OCI-M2 (cell line): ENCODE data around the gene BDKRB2.

Source experiments
- DNase-seq: peaks from one replicate; lab custom pipeline; 2025; ENCODE audit not compliant: unreplicated experiment; lab: John Stamatoyannopoulos, UW

BDKRB2 gene

DNA sequence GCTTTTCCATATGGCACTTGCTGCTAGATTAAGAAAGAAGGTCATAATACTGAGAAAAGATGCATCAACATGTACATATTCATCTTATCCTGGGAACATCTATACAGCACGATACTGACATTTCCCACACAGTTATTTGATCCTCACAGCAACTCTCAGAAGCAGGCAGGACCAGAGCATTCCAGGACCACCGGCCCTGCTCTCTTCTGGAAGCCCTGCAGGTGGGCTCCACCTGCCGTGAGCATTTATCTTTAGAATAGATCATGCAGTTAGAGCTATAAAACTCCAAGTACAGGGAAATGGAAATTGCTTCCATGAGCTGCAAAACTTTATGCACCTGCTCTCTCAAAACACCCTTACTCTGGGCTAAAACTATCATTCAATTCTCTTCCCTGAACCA lies 45.8 kb downstream of the BDKRB2 start:
- DNase-seq: no peak

DNA sequence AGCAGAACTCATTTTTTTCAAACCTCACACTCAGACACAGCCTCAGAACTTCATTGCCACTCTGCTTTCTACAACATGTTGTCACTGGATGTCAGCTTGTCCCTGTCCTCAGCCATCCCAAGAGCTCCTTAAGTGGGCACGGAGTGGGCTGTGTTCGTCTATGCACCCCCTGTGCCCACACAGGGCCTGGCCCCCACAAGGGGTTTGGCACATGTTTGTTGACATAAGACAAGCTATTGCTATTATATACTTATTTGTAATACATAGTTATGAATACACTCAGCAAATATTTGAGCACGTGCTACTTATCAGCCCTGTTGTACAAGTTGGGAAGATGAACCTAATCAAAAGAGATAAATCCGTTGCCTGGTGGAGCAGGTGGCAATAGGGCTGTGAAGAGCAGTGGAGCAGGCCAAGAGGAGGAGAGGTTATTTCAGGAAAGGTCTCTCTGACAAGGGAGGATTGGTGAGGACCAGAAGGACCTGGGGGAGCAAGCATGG lies 47.1 kb downstream of the BDKRB2 start:
- no peak for DNase-seq

DNA sequence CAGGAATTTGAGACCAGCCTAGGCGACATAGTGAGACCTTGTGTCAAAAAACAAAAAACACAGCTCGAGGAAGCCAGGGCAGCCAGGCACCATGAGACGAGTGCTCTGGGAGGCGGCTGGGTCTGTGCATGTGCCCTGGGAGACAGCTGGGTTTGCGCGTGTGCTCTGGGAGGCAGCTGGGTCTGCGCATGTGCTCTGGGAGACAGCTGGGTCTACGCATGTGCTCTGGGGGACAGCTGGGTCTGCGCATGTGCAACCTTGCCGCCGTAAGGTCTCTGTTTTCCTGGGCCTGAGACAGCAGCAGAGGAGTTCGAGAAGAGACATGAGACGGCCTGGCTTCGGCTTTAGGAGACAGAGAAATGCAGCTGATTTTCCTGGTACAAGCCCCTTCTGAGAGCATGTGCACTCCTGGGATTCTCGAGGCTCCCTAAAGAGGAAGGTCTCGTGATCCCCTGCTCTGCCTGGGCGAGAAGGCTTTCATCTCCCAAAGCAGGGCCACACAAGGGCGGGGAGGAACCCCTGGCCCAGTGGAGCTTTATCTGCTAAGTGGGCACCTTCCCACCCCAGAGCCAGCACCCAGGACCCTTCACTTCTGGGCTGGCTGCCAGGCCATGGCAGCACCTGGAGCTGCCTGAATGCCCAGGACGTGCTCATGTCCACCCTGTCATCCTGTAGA lies 47.8 kb downstream of the BDKRB2 start:
- DNase-seq: no peak

DNA sequence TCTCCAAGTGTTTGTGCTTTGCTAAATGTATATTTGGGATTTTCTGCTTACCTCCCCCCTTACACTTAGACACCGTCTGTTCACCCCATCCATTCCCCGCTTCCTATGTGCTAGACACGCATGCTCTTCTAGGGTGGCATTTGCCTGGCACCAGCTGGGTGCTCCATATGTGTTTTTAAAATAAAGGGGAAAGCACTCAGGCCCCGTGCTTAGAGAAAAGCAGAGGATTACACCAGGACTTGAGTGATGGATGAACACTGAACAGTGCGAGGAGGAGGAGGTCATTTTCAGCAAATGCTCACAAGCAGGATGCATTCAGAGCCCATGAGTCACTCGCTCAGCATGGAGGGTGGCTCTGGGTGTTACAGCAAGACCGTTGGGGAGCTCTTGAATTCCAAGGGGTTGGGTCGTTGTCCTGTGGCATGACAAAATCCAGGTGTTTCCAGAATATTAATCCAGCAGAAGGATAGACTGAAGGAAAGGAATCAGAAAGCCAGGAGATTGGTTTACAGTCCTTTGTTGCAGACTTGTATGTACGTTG lies 48.4 kb downstream of the BDKRB2 start:
- no peak for DNase-seq

DNA sequence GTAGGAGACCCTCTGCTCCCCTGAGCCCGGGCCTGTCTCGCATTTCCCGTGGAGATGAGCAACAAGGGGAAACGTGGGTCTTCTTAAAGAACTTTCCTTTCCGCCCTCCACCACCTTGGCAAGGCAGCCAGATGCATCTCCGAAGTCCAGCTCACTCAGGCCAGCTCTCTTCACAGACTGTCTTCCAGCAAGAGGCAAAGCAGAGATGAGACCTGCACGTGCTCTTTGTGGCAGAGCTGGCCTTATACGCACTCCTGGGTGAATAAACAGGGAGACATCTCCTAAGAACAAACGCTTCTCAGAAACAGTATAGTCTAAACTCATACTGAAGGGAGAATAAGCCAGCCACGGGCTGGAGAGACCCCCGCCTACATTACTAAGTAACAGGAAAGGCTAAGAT lies 50.0 kb downstream of the BDKRB2 start:
- no peak for DNase-seq

DNA sequence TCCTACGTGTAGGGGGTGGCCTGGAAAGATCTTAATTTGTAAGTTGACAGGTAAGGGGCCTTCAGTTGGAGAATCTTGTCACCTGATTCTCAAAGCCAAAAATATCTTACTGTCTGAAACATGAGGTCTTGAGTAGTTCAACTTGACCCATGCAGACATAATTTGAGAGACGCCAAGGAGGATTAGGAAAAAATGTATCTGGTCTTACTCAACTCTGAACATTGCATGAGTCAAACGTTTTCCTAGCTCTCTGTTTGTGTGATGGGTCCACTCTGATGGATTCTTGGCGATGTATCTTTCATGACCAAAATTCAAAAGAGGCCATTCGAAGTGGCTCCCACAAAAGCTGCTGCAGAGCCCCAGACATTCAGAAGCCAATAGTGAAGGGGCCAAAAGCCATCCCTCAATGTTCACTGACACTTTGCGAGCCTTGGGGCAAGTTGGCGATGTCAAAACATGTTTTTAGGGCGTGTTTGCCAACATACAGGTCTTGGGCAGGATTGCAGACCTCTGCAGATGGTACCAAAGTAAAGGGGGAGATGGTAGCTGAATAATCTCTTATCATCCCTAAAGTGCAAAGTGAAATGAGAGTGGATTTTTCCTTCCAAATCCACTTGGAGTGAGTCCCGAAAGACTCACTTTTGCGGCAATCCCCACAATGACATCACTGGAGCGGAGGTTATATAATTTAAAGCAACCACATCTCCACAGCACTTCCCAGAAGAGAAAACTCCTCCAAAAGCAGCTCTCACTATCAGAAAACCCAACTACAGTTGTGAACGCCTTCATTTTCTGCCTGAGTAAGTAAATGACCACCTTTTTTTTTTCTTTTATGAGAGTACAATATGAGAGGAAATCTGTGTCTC lies 51.1 kb downstream of the BDKRB2 start, which contains the start of gene BDKRB1:
BDKRB1 (plus strand) TSS at position 710 of the 866 bp plus-strand sequence. CDS start 7,473 bp downstream, outside the sequence.
- DNase-seq: no peak

DNA sequence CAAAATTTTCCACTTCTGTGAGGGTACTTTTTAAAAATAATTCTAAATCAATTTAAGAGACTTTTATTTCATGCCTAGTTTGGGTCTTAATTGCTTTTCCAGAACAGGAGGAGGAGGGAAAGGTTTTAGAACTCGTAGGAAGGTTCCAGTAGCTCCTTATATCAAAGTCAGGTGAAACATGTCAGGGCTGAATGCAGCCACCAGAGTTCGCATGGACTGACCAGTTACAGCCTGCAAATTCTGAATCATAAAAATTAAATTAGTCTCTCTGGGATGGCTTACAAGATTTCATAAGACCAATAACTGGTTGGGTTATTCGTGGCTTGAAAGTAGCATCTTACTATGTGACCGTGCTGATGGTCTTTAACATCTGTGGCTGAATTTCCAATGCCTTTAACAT lies 51.8 kb downstream of the BDKRB2 start:
- DNase-seq: no peak

DNA sequence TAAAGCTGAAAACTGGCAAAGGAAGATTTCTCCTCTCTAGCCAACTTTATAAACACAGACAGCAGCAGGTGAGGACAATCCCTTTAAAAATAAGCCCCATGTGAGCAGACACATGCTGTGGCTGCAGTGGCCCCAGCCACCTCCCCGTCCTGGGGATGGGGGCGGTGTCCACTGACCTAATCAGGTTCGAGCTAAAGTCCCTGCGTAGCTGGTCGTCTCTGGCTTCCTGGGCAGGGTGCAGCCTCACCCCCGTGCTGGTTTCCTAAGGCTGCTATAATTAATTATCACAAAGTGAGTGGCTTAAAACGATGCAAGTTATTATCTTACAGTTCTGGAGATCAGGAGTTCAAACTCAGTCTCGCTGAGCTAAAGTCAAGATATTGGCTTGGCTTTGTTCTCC lies 52.4 kb downstream of the BDKRB2 start:
- no peak for DNase-seq

DNA sequence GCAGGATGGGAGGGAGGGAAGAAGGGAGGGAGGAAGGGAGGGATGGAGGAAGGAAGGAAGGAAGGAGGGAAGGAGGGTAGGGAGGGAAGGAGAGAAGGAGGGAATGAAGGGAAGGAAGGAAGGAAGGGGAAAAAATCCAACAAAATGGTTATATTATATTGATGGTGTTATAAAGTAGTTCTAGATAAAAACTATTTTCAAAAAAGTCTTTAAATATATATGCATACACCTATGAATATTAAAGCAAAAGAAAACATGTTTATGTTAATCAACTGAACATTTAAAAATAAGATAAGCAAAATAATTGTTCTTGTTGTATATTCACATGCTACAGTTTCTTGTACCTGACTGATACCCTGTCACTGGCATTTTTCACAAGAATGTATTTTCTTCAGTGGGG lies 53.3 kb downstream of the BDKRB2 start:
- no peak for DNase-seq

DNA sequence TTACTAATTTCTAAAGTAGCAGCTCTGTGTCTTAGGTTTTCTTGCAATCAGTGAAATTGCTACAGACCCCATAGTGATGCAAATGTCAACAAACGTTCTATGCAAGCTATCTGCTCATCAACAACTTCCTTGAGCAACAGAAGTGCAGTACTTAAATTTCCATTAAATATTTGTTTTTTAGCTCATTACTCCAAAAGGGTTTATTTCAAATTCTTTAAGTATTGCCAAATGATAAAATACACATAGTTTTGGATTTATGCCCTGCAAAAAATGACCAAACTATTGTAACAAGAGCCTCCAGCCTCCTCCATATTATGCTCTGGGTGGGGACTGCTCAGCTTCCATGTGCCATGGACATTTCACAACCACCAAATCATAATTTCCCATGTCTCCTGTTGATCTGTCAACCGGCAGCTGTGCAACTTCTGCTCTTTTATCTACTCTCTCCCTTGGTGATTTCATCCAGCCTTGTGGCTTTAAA lies 55.7 kb downstream of the BDKRB2 start:
- DNase-seq: no peak

DNA sequence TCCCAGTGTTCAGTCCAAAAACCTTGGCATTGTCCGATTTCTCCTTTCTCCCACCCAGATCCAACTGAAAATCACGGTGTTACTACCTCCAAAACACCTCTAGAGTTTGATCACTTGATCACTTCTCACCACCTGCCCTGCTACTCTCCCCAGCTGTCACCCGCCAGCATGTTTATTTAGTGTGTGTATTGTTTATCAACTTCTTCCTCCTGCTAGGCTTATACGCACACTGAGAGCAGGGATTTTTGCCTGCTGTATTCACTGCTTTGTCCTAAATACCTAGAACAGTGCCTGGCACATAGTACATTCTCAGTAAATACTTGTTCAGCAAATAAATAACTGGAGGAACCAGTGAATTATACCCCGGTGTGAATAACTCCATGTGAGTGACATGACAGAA lies 56.4 kb downstream of the BDKRB2 start:
- DNase-seq: no peak

DNA sequence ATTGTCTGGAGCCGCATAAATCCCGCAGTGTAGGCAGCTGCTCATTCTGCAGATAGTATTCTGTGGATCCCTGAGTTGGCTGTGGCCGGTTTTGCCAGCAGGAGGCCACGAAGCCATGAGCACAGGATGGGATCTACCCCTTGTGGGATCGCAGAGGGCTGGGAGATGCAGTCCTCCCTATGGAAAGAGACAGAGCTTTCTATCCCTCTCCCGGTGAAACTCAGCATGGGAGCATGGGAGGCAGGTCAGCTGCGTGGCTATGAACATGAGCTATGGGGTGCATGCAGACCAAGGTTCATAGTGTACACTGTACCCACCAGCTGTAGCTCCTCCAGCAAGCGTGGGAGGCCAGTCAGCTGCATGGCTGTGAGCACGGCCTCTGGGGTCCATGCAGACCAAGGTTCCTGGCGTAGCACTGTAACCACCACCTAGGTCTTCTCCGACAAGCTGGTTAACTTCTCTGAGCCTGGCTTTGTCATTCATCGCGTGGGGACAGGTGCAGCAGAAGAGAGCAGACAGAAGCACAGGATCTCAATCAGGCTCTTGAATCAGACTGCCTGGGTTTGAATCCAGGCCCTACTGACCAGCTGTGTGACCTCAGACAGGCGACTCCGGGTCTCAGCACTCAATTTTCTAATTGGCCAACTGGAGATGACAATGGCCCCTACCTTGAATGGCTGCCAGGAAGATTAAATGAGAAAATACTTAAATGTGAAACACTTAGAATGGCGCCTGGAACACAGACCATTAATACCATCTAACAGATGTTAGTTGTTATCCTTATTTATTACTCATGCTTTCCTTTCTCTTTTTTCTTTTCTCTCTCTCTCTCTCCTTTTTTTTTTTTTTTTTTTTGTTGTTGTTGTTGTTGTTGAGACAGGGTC lies 57.4 kb downstream of the BDKRB2 start:
- DNase-seq: no peak

DNA sequence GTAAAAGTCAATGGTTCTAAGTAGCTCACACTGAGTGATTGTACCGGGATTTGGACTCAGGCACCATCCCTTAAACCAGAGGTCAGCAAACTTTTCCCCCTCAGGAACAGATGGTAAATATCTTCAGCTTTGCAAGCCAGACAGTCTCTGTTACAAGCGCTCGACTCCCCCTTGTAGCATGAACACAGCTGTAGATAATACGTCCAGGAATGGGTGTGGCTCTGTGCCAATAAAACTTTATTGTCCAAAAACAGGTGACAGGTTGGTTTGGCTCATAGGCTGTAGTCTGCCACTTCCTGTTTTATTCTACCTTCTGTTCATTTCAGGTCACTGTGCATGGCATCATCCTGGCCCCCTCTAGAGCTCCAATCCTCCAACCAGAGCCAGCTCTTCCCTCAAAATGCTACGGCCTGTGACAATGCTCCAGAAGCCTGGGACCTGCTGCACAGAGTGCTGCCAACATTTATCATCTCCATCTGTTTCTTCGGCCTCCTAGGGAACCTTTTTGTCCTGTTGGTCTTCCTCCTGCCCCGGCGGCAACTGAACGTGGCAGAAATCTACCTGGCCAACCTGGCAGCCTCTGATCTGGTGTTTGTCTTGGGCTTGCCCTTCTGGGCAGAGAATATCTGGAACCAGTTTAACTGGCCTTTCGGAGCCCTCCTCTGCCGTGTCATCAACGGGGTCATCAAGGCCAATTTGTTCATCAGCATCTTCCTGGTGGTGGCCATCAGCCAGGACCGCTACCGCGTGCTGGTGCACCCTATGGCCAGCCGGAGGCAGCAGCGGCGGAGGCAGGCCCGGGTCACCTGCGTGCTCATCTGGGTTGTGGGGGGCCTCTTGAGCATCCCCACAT lies 58.9 kb downstream of the BDKRB2 start:
- DNase-seq: no peak

DNA sequence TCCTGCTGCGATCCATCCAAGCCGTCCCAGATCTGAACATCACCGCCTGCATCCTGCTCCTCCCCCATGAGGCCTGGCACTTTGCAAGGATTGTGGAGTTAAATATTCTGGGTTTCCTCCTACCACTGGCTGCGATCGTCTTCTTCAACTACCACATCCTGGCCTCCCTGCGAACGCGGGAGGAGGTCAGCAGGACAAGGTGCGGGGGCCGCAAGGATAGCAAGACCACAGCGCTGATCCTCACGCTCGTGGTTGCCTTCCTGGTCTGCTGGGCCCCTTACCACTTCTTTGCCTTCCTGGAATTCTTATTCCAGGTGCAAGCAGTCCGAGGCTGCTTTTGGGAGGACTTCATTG lies 59.5 kb downstream of the BDKRB2 start:
- DNase-seq: no peak

DNA sequence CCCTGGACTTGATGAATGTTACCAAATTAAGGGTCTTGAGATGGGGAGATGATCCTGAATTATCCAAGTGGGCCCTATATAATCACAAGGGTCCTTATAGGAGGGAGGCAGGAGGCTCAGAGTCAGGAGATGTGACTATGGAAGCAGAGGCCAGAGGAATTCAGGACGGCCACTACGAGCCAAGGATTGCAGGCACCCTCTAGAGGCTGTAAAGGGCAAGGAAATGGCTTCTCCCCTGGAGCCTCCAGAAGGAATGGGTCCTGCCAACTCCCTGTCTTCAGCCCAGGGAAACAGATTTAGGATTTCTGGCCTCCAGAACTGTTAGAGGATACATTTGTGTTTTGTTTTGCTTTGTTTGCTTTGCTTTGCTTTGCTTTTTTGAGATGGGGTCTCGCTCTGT lies 60.2 kb downstream of the BDKRB2 start:
- DNase-seq: no peak

DNA sequence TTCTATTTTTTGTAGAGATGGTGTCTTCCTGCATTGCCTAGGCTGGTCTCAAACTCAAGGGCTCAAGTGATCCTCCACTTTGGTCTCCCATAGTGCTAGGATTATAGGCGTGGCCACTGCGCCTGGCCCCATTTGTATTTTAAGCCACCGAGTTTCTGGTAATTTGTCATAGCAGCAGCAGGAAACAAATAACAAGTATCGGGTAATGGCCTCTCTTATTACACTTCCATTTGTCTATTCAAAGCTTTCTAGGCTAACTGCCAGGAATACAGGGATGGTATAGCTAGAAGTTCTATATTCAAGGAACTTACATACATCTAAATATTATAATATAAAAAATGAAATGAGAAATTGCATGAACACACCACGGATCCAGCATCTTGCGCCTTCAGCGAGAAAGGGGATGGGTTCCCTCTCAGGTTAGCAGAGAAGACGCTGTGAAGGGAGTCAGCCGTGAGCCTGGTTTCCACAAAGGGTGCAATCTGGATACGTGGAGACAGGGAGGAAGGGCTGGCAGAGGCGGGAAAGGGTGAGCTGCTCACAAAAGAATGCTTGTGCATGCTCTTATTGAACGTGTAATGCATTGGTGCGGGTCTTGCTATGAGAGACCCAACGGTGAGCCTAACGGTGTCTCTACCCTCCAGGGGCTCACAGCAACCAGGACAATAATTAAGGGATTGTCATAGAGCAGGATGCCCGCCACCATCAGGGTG lies 60.9 kb downstream of the BDKRB2 start:
- DNase-seq: no peak

DNA sequence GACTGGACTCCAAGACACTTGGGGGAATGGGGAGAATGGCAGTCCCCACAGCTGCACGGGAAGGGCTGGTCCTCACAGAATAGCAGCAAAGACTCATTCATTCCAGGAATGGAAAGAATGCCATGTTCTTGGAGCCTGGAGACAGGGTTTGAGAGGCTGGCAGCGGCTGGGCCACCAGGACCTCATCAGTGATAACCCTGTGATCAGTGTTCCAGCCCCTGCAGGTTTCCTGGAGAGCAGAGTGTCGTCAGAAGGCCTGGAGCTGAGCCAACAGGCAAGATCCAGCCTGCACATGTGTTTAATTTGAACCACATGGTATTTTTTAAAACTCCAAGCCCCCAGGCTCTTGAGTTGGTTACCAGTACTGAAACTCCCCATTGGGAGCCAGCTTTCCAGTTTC lies 62.7 kb downstream of the BDKRB2 start:
- no peak for DNase-seq

DNA sequence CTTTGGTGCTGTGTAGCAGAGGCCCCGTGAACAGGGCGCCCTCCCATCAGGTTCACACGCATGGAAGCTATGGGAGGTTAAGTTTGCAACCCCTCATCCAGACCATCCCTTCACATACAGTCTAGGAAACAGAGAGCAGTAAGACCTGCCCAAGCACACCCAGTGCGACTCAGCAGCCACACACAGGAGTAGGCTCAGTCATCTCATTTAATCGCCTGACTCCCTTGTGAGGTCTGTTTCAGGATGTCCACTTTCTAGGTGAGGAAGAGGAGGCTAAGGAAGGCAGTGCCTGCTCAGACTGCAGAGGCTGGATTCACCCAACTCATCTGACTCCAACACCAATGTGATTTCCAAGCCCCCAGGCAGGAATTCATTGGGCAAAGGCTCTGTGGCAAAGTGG lies 63.3 kb downstream of the BDKRB2 start:
- DNase-seq: no peak
